Mesodermal cell (in vitro differentiated cells): Measurements from ENCODE around the gene TEAD2.

Source experiments
- H3K27ac ChIP-seq: 2 replicates; pipeline ENCODE4 v1.7.0; 2013; ENCODE audit warnings: mild to moderate bottlenecking, low read depth, low read length, moderate library complexity; ENCODE audit not compliant: severe bottlenecking
- H3K36me3 ChIP-seq: 2 replicates; pipeline ENCODE4 v1.7.1; 2013; ENCODE audit warnings: mild to moderate bottlenecking, low read length, moderate library complexity; ENCODE audit not compliant: control insufficient read depth, insufficient read depth
- H3K4me1 ChIP-seq: one replicate; pipeline ENCODE4 v1.7.1; 2013; ENCODE audit warnings: mild to moderate bottlenecking, low read length; ENCODE audit not compliant: insufficient read depth, control insufficient read depth, poor library complexity, severe bottlenecking
- H3K4me3 ChIP-seq: 2 replicates; pipeline ENCODE4 v1.7.0; 2013; ENCODE audit warnings: low read length, control low read depth, mild to moderate bottlenecking; ENCODE audit not compliant: insufficient read depth, poor library complexity, severe bottlenecking; ENCODE audit errors: extremely low read depth
- H3K9me3 ChIP-seq: 2 replicates; pipeline ENCODE4 v1.7.1; 2013; ENCODE audit warnings: mild to moderate bottlenecking, low read length, moderate library complexity; ENCODE audit not compliant: control insufficient read depth
- WGBS, 2 experiments: methylation state at CpG; one replicate each; pipeline ENCODE4 v1.1.5; 2013; ENCODE audit warnings: missing lambda C conversion rate in 2 of 2; ENCODE audit not compliant: insufficient coverage in 2 of 2; 5-methylcytosine and 5-hydroxymethylcytosine counted together

TEAD2 gene

DNA sequence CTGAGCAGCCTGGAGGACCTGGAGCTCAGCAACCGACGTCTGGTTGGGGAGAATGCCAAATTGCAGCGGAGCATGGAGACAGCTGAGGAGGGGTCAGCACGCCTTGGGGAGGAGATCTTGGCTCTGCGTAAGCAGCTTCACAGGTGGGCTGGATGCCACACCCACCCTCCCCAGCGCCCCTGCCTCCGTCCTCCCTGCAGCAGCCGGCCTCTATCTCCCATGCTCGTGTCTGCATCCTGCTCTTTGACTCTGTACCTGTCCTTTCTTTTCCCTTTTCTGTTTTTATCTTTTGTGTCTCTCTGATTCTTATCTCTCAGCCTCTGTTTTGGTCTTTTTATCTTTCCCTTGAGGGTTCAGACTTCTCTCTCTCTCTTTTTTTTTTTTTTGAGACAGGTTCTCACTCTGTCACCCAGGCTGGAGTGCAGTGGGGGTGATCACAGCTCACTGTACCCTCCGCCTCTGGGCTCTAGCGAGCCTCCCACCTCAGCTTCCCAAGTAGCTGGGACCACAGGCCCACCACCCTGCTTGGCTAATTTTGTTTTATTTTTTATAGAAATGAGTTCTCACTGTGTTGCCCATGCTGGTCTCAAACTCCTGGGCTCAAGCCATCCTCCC, 35.9 kb upstream of the TEAD2 start:
- 66 to 82% methylated on average over 4 to 9 of the region's 11 CpGs for WGBS, 2 experiments
- H3K4me1 ChIP-seq, result no peaks in the 10 kb centered on the region
- H3K27ac ChIP-seq, result no peak overlapping the region
- no peaks in the 10 kb centered on the region for H3K9me3 ChIP-seq
- no peaks in the 10 kb centered on the region for H3K36me3 ChIP-seq
- no peak overlapping the region for H3K4me3 ChIP-seq

DNA sequence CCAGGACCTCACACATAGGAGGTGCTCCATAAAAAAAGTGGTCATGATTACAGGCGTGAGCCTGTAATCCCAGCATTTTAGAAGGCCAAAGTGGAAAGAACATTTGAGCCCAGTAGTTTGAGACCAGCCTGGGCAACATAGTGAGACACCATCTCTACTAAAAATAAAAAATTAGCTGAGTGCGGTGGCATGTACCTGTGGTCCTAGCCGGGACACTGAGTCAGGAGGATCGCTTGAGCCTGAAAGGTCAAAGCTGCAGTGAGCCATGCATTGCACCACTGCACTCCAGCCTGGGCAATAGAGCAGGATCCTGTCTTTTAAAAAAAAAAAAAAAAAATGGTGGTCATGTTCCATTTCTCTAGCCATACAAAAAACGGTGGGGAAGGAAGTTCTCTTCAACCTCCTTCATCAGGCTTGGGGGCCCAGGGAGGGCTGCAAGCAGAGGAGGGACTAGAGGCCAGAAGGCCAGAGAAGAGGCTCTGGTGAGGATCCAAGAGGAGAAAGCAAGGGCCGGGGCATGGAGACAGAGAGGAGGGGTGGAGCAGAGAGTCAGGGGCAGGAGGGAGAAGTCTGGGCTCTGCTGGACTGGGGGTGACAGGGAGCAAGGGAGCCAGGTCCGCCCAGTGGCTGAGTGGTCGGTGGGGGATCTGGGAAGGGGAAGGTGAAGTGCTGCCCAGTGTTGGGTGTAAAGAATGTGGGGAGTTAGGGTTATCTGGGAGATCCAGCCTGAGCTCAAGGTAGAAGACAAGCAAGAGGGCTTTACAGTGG, 34.7 kb upstream of the TEAD2 start:
- 96% methylated on average over 6 to 7 of the region's 8 CpGs for WGBS, 2 experiments
- no peaks in the 10 kb centered on the region for H3K9me3 ChIP-seq
- H3K27ac ChIP-seq, result no peak overlapping the region
- H3K4me1 ChIP-seq, result no peaks in the 10 kb centered on the region
- H3K36me3 ChIP-seq, result no peaks in the 10 kb centered on the region
- H3K4me3 ChIP-seq, result no peak overlapping the region

DNA sequence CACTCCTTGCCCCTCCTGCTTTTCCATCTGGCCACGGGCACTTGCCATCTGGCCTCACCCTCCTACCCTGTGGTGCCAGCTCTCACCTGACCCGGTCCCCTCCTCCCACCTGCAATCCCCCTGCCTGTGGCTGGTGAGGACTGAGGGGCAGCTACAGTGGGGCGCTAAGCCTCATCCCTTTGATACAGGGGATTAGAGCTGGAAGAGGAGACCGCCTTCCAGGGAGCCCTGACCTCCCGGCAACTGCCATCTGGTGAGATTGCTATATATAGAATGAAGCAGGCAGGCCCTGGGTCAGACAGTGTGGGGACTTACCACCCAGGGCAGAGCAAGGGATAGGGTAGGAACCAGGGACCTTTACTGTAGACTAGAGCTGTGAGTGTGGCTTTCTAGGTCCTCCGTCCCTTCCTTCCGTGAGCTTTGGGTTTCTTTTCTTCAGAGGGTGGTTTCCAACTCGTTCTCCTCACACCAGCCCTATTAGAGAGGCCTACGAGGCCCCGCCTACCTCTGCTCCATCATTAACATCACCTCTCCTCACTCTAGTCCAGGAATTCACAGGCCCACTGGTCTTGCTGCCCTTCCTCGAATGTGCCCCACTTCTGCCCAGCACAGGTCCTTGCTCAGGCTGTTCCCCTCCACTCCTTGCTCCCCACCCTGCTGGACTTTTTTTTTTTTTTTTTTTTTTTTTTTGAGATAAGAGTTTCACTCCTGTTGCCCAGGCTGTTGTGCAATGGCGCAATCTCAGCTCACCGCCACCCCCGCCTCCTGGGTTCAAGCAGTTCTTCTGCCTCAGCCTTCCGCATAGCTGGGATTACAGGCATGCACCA, 33.6 kb upstream of the TEAD2 start:
- 80% methylated on average over 8 to 14 of the region's 15 CpGs for WGBS, 2 experiments
- Histone ChIP-seq H3K9me3 (no peaks in the 10 kb centered on the region), H3K27ac (no peak overlapping the region), H3K36me3 (no peaks in the 10 kb centered on the region), H3K4me1 (no peaks in the 10 kb centered on the region), H3K4me3 (no peak overlapping the region)

DNA sequence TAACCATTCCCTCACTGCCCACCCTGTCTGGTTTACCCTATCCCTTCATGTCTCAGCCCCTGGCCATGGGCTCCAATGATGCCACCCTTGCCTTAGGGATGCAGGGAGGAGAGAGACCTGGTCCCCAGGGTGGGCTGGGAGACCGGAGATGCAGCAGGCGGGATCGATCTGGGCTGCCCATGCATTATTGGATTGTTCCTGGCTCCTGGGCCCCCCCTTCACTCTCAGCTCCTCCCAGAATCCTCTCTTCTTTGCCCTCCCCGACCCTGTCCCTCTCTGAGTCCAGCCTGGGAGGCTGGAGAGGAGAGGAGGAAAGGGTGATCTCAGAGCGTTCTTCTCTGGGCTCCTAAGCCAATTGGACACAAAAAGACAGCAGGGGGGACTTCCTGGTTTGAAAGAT, 31.7 kb upstream of the TEAD2 start:
- H3K27ac ChIP-seq, result no peak overlapping the region
- WGBS, 2 experiments, result 80 to 88% methylated on average over 3 of the region's 5 CpGs
- H3K36me3 ChIP-seq, result no peaks in the 10 kb centered on the region

DNA sequence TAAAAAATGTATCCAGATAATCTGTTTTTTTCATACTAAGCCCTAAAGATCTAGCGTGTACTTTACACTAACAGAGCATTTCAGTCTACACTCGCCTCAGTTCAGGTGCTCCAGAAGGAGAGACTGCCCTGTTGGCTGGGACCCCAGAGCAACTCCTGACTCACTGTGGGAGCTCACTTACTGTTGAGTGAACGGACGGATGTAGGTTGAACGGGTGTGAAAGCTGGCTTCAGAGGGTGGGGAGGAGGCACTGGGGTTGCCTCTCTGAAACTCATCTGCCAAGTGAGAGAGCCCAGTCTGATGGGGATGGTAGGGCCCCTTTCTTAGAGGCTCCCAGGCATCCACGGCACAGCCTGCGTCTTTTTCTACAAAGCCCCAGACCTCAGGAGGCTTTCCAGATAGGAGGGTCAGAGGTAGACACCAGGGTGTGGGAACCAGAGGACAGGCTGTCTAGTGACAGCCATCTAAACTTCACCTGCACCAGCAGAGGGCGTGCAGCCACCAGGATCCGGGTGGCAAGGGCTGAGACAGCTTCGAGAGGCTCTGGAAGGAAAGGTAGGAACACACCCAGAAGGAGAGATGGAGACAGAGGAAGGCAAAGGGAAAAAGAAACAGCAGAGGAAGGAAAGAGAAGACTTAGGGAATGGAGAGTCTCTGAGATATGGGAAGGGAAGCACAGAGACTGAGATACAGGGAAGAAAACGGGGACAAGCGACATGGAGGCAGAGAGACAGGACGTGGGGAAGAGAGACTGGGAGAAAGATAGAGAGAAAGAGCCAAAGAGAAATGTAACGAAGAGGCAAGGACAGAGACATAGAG, 29.6 kb upstream of the TEAD2 start:
- H3K27ac ChIP-seq, result no peak overlapping the region
- H3K4me1 ChIP-seq, result no peaks in the 10 kb centered on the region
- no peaks in the 10 kb centered on the region for H3K36me3 ChIP-seq
- H3K4me3 ChIP-seq, result no peak overlapping the region
- WGBS, 2 experiments, result 46 to 52% methylated on average over 11 to 12 of the region's 14 CpGs
- H3K9me3 ChIP-seq, result no peaks in the 10 kb centered on the region

More for the DNA sequence above, 31.7 kb upstream of the TEAD2 start:
- Histone ChIP-seq H3K4me3 (no peak overlapping the region), H3K9me3 (no peaks in the 10 kb centered on the region), H3K4me1 (no peaks in the 10 kb centered on the region)

DNA sequence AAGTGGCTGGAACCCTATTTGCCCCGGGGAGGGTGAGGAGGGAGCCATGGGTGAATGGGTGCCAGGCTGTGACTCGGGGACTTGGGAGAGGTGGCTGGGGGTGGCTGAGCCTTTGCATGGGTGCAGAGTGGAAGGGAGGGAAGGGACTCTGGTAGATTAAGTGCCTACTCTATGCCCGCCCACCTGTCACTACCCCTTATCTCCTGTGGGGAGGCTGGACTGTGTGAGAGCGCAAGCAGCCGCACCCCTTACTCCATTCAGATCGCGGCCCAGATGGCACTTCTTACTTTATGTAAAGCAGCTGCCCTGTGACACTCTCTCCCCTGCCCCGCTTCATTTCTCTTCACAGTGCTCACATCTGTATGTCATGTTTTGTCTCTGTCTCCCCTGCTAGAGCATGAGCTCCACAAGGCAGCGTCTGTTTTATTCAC, 28.7 kb upstream of the TEAD2 start:
- Histone ChIP-seq H3K27ac (no peak overlapping the region), H3K9me3 (no peaks in the 10 kb centered on the region), H3K4me1 (no peaks in the 10 kb centered on the region), H3K36me3 (no peaks in the 10 kb centered on the region), H3K4me3 (no peak overlapping the region)
- WGBS, 2 experiments, result 71 to 91% methylated on average over 6 of the region's 9 CpGs

DNA sequence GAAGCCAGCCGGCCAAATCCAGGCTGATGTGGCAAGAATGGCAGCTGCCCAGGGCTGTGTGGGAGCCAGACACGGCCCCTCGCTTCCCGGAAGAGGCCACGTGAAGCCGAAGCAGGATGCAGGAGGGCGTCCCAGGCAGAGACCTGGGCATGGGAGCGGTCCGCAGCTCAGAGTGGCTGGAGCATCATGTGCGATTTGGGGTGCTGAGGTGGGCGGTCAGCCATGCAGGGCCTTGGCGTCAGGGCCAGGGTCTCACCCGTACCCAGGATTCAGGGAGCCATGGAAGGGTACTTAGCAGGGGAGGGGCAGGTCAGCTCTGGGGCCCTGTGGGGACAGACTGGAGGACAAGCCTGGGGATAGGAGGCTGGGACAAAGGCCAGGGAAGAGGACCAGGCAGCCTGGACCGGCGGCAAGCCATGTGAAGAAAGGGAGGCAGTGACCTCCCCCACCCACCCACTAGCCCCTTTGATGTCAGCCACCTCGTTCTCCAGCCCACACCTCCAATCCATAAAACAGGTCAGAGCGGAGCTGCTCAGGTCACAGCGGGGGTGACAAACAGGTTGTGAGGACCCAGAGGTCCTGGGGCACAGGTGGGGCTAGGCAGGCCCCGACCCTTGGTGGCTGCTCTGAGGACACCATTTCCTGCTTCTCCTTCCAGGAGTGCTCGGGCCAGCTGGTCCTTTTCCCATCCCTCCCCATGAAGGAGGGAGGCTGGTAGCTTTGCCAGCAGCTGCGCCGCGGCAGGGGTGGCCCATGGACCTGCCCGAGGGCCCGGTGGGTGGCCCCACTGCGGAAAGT, 28.1 kb upstream of the TEAD2 start:
- Histone ChIP-seq H3K4me3 (no peak overlapping the region), H3K4me1 (no peaks in the 10 kb centered on the region), H3K9me3 (no peaks in the 10 kb centered on the region), H3K36me3 (no peaks in the 10 kb centered on the region), H3K27ac (no peak overlapping the region)
- 78 to 81% methylated on average over 13 to 23 of the region's 26 CpGs for WGBS, 2 experiments

DNA sequence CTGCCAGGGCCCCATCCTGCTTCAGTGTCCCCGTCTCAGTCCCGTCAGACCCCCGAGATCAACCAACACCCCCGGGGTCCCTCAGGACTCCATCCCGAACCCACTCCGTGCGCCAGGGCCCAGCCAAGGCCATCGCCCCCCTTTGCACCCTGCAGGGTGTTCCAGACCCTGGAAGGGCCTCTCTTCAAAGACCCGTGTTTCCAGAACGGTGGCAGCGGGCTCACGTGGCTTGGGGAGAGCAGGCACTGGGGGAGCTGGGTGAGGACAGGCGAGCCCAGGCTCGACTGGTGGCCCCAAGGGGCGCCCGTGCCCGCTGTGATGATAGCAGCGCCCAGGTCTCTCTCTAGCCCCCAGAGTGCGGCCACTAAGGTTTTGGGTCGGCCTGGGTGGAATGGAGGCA, 27.2 kb upstream of the TEAD2 start:
- WGBS, 2 experiments, result 89 to 93% methylated on average over 15 to 20 of the region's 20 CpGs
- no peak overlapping the region for H3K4me3 ChIP-seq

DNA sequence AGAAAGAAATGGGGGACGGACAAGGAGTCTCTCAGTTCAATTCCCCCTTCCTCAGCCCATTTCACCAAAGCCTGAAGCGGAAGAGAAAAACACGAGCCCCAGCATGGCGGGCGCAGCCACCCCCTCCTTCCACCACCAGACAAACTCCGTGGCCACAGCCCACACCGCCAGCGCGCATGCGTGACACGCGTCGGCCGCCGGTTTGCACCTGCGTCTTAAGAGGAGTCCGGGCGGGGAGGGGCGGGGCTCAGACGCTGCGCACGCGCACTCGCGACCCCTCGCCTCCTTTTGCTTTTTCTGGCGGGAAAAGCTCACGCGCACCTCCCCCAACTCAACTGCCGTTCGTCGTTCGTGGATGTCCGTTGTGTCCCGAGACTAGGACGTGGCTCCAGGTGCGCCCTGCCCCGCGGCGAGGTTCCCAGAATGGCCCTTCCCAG, 25.7 kb upstream of the TEAD2 start, which contains the start of gene KASH5:
KASH5 (plus strand) TSS at position 314 of the 437 bp plus-strand sequence. CDS start 2,635 bp downstream, outside the sequence.
- H3K9me3 ChIP-seq, result no peaks in the 10 kb centered on the region
- no peak within 1 kb of the TSS for H3K27ac ChIP-seq
- no peak within 1 kb of the TSS for H3K4me3 ChIP-seq
- 94 to 97% methylated on average over 21 to 24 of the region's 40 CpGs for WGBS, 2 experiments
- no peaks in the 10 kb centered on the region for H3K36me3 ChIP-seq
- no peaks in the 10 kb centered on the region for H3K4me1 ChIP-seq

More for the DNA sequence above, 27.2 kb upstream of the TEAD2 start:
- Histone ChIP-seq H3K36me3 (no peaks in the 10 kb centered on the region), H3K27ac (no peak overlapping the region), H3K4me1 (no peaks in the 10 kb centered on the region), H3K9me3 (no peaks in the 10 kb centered on the region)
